ENCODE measurements around the gene ELMO1.

GRCh38 chr7:37277513-37277912, 171.2 kb downstream of the ELMO1 start:
- TF ChIP-seq CTCF (IDR thresholded peaks at IDR 0.05) (no peak), POLR2A (IDR thresholded peaks at IDR 0.05) (no peak), POLR2AphosphoS5 (IDR thresholded peaks at IDR 0.05) (no peak)

All from transverse colon (tissue), 4 donors.